Right atrium auricular region (tissue), 2 donors: ENCODE measurements around the gene NLRX1. TPM values are rescaled to one million over a fixed set of nuclear protein-coding genes. Genes with fewer than 3 reads are reported as not detected.
"Not testable (repeated sequence)": the region's sequence is repeated elsewhere in the genome, so short reads cannot be mapped to it uniquely, and the experiment has no call there.

Experiments used
- DNase-seq: peaks from one replicate; pipeline ENCODE4 v3.0.0-alpha.2; 2019; ENCODE audit warnings: low spot score
- H3K27ac ChIP-seq, 2 donors: fragments of 200-600 bp; sonication (generic); 1 replicate in 1 of 2; 2 replicates in 1 of 2; pipeline ENCODE4 v1.5.1; 2016 to 2019
- H3K27me3 ChIP-seq, 2 donors: fragments of 200-600 bp; sonication (generic); one replicate each; pipeline versions ENCODE4 v1.5.1 to v1.6.0; 2017 to 2019
- H3K36me3 ChIP-seq: fragments of 200-600 bp; sonication (generic); one replicate; pipeline ENCODE4 v1.5.1; 2016
- H3K4me1 ChIP-seq, 2 donors: fragments of 200-600 bp; sonication (generic); one replicate each; pipeline versions ENCODE4 v1.5.1 to v1.6.0; 2017 to 2019
- H3K4me3 ChIP-seq, 2 donors: fragments of 200-600 bp; sonication (generic); 1 replicate in 1 of 2; 2 replicates in 1 of 2; pipeline ENCODE4 v1.5.1; 2017 to 2019; ENCODE audit warnings: mild to moderate bottlenecking in 1 of 2, moderate library complexity in 1 of 2
- H3K9me3 ChIP-seq, 2 donors: fragments of 200-600 bp; sonication (generic); one replicate each; pipeline ENCODE4 v1.5.1; 2019
- CTCF ChIP-seq, 2 donors: fragments of 200-600 bp; sonication (generic); IDR thresholded peaks; one replicate each; pipeline ENCODE4 v1.5.1; 2019; ENCODE audit warnings: antibody characterized with exemption in 2 of 2
- total RNA-seq, 2 donors: library from RNA; depleted of rRNA; stranded (reverse); fragments of >200 nt; gene quantifications; one replicate each; pipeline ENCODE4 v1.1.0, GENCODE V29; 2016

NLRX1 gene
- total RNA-seq, 2 donors from 2014 or later: 16.9 to 24.3 TPM

DNA sequence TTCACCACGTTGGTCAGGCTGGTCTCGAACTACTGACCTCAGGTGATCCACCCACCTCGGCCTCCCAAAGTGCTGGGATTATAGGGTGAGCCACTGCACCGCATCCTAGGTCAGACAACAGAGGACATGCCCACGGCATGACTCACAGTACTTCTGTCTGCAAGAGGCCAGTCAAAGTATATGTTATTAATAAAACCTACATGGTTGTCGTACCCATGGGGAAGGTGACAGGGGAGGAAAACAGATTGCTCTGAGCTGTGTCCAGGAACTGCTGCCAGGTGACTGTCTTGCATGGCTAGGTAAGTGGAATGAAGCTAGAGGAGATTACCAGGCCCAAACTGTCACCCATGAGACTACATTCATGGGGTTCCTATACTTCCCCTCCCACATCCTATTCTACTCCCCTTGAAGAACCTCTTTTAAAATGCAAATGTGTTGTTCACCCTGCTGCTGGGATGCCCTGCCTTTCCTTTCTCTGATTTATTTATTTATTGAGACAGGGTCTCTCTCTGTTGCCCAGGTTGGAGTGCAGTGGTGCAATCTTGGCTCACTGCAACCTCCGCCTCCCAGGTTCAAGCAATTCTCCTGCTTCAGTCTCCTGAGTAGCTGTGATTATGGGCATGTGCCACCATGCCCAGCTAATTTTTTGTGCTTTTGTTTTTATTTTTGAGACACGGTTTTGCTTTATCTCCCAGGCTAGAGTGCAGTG lies 2.0 kb upstream of the NLRX1 start:
- Histone ChIP-seq H3K36me3 (no peaks in the 10 kb centered on the region), H3K27ac (no peak overlapping the region), H3K4me3 (no peak overlapping the region), H3K27me3 (no peaks in the 10 kb centered on the region), H3K9me3 (no peaks in the 10 kb centered on the region), H3K4me1 (peaks cover 0 to 6% of the 10 kb centered on the region in 2 donors)
- DNase-seq: no peak
- TF ChIP-seq CTCF (IDR thresholded peaks at IDR 0.05): no peak

DNA sequence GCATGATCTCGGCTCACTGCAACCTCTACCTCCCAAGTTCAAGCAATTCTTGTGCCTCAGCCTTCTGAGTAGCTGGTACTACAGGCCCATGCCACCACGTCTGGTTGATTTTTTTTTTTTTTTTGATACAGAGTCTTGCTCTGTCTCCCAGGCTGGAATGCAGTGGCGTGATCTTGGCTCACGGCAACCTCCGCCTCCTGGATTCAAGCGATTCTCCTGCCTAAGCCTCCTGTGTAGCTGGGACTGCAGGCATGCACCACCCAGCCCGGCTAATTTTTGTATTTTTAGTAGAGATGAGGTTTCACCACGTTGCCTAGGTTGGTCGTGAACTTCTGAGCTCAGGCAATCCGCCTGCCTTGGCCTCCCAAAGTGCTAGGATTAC lies 1.5 kb upstream of the NLRX1 start:
- H3K36me3 ChIP-seq, H3K9me3 ChIP-seq, H3K27me3 ChIP-seq, DNase-seq, H3K4me3 ChIP-seq, H3K4me1 ChIP-seq, H3K27ac ChIP-seq: not testable (repeated sequence)

DNA sequence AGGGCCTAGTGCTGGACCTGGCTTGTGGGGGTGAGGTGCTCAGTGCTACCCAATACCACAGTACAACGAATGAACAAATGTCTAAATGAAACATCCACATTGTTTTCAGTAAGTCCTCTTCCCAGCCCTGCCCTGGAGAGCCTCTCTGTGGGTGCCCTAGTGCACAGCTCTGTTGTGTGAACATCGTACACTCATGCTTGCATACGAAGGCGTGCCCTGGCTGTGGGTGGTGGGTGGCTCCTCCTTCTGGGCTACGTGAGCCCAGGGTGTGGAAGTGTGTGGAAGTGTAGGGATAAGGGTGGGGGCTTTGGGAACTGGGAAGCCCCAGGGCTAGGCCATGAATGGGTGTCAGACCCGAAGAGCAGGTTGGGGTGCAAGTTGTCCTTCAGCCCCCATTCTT lies 592 bp upstream of the NLRX1 start:
- no peak for TF ChIP-seq CTCF (IDR thresholded peaks at IDR 0.05)
- H3K27ac ChIP-seq: no peak overlapping the region
- H3K36me3 ChIP-seq: no peaks in the 10 kb centered on the region
- H3K9me3 ChIP-seq: no peaks in the 10 kb centered on the region
- no peaks in the 10 kb centered on the region for H3K27me3 ChIP-seq
- peaks cover 0 to 6% of the 10 kb centered on the region in 2 donors for H3K4me1 ChIP-seq
- no peak for DNase-seq
- no peak overlapping the region for H3K4me3 ChIP-seq

DNA sequence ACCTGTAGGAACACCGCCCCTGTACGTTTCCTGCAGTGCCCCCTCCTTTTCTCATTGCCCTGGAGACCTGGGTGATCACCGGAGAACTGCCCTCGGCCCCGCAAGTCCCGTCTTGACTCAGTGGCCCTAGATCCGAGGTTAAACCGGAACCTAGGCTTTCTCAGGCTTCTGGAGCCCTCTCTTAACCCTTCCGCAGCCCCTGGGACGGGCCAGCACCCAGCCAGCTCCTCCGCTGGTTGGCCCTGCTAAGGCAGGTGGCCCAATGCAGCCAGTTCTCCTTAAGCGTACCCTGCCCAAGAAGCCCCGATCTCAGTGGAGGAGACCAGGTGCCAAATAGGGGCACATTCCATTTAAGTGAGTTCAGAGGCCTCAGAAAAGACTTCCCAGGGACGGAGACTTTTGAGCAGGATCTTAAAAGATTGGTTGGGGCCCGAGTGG lies 776 bp downstream of the NLRX1 start:
- Histone ChIP-seq H3K27me3 (no peaks in the 10 kb centered on the region), H3K4me3 (peak overlapping the region; percentile 80 to 93), H3K9me3 (no peaks in the 10 kb centered on the region), H3K27ac (peak overlapping the region; percentile 94 to 95), H3K36me3 (peaks cover 6% of the 10 kb centered on the region), H3K4me1 (peaks cover 0 to 6% of the 10 kb centered on the region in 2 donors)
- peak; percentile 68 for DNase-seq
- no peak for TF ChIP-seq CTCF (IDR thresholded peaks at IDR 0.05)

DNA sequence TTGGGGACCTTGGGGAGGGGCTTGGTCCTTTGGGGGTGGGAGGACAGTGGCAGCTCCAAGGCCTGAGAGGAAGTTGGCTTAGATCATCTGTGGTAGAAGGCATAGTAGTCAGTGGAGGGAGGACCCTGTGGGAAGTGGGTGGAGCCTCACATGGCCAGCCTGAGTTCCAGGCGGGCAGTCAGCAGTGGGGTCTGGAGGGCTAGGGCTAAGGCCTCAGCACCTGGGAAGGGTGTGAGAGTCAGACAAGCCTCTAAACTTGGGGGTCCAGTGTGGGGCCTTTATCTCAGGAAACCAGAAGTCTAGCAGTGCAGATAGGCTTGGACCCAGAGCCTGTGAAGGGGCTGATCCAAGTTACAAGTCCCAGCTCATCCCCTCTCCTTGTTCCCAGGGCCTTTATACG lies 4.0 kb downstream of the NLRX1 start:
- H3K9me3 ChIP-seq: no peaks in the 10 kb centered on the region
- no peaks in the 10 kb centered on the region for H3K27me3 ChIP-seq
- no peak overlapping the region for H3K4me3 ChIP-seq
- DNase-seq: no peak
- H3K4me1 ChIP-seq: peaks cover 0 to 6% of the 10 kb centered on the region in 2 donors
- peaks cover 21% of the 10 kb centered on the region for H3K36me3 ChIP-seq
- no peak for TF ChIP-seq CTCF (IDR thresholded peaks at IDR 0.05)
- no peak overlapping the region for H3K27ac ChIP-seq

DNA sequence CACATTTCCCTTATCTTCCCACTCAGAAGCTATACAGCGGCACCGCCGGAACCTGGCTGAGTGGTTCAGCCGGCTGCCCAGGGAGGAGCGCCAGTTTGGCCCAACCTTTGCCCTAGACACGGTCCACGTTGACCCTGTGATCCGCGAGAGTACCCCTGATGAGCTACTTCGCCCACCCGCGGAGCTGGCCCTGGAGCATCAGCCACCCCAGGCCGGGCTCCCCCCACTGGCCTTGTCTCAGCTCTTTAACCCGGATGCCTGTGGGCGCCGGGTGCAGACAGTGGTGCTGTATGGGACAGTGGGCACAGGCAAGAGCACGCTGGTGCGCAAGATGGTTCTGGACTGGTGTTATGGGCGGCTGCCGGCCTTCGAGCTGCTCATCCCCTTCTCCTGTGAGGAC lies 4.9 kb downstream of the NLRX1 start:
- no peak overlapping the region for H3K4me3 ChIP-seq
- H3K27me3 ChIP-seq: no peaks in the 10 kb centered on the region
- no peak overlapping the region for H3K27ac ChIP-seq
- DNase-seq: no peak
- H3K9me3 ChIP-seq: no peaks in the 10 kb centered on the region
- peaks cover 21% of the 10 kb centered on the region for H3K36me3 ChIP-seq
- TF ChIP-seq CTCF (IDR thresholded peaks at IDR 0.05): no peak
- peaks cover 0 to 11% of the 10 kb centered on the region in 2 donors for H3K4me1 ChIP-seq
